Kidney tubule cell (primary cell): ENCODE results near the gene HCAR1.
"Not testable (repeated sequence)": the region's sequence is repeated elsewhere in the genome, so short reads cannot be mapped to it uniquely, and the experiment has no call there.

ENCODE experiments used
- DNase-seq: peaks from one replicate; pipeline ENCODE4 v3.0.0-alpha.2; 2018; ENCODE audit warnings: low spot score

The HCAR1 gene

GRCh38 chr12:122730215-122731014 is at the start of gene HCAR1:
HCAR1 (minus strand) TSS chr12:122730844; CDS start chr12:122730339, 505 bp downstream.
- peak; percentile 62 for DNase-seq

GRCh38 chr12:122757568-122757967 is 26.9 kb upstream of the HCAR1 start:
- no peak for DNase-seq

- no peak for DNase-seq
Measured at GRCh38 chr12:122754790-122755189, 24.1 kb upstream of the HCAR1 start.

GRCh38 chr12:122753319-122753650 is 22.6 kb upstream of the HCAR1 start:
- DNase-seq: peak; percentile 53

GRCh38 chr12:122752464-122753318 is 22.0 kb upstream of the HCAR1 start, which contains the start of gene DENR:
DENR (plus strand) TSS chr12:122752824; CDS start chr12:122753702, 878 bp downstream.
- DNase-seq: peak; percentile 100

GRCh38 chr12:122750781-122751515 is 20.3 kb upstream of the HCAR1 start:
- not testable (repeated sequence) for DNase-seq

DNA sequence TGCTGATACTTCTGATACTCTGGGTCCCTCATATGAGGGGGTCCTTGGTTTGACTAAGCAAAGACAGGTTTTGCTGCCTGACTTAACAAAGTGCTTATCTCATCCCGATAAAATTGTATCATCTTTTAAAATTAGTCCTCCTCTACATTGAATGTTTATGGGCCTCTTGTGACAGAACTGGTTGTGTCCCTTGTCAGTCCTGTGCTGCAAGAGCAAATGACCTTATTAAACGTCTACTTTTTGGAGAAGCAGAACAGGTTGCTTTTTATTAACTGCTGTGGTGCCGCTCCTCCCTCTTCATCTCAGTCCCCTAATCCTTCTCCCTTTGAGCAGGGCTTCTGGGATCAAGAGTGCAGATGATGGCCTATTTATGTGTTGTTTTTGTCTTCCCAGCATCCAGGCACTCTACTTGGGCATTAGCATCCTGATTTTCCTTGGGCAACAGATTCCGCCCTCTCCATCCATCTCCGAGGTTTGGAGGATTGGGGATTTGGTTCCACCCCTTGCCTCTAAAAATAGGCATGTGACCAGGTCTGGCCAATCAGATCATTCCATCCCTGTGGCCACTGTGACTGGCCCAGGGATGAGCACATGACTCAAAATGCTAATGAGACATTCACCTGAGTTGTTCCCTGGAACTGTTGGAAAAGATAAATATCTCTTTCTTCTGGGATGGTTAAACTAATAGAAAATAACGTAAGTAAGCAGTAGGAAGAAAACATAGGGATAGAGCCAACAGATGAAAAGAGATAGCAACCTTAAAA is 19.1 kb upstream of the HCAR1 start:
- no peak for DNase-seq

DNA sequence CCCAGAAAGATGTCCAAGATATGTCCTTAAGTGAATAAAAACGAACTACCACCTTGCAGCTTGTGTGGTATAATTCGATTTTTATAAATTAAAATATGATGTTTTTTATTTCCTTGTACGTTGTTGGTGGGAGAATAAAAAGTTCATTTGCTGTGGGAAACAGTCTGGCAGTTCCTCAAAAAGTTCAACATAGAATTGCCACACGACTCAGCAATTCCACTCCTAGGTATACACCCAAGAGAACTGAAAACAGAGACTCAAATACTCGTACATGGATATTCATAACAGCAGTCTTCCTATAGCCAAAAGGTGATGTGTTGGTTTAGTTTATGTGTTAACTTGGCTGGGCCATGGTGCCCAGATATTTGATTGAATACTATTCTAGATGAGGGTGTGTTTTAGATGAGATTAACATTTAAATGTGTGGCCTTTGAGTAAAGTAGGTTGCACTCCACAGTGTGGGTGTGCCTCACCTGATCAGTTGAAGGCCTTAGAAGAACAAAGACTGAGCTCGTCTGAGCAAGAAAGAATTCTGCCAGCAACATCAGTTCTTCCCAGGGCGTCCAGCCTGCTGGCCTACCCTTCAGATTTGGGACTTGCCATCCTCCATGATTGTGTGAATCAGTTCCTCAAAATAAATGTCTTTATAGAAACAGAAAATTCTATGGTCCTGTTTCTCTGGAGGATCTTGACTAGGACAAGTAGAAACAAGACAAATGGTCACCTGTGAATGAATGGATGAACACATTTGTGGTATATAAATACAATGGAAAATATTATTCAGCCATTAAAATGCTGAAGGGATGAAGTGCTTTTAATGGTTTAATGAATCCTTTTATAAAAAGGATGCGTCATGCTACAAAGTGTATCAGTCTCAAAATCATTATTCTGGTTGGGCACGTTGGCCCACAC is 16.8 kb upstream of the HCAR1 start:
- DNase-seq: no peak

- DNase-seq: no peak
Measured at GRCh38 chr12:122743895-122744525, 13.4 kb upstream of the HCAR1 start.

DNA sequence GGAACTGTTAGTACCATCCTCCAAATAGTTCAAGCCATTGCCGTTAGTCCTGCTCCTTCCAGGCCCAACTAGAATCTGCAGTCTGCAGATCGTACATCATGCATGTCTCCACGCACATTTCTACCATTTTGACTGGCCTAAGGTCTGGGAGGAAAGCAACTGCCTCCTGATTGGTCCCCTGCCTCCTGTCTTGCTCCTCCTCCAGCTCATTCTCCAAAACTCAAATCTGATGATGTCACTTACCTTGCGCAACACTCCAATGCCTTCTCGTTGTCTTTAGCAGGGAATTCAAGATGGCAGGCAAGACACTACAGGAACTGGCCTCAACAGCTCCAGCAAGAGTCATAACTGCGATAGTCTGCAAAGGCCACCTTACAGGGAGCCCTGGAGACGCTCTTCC is 9.7 kb upstream of the HCAR1 start:
- no peak for DNase-seq

DNA sequence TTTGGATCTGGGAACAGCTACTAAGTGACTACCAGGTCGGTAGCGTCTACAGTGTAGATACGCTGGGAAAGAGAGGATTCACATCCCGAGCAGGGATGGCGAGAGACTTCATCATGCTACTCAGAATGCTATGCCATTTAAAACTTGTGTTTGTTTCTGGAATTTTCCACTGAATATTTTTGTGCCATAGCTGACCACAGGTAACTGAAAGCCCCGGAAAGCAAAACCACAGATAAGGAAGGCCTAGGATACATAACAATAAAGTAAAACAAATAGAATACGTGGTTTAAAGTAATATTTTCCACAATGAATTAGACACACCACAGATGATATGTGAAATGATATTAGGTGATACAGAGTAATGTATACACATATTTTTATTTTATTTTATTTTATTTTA is 7.9 kb upstream of the HCAR1 start:
- DNase-seq: no peak

- DNase-seq: no peak
Measured at GRCh38 chr12:122732611-122733010, 2.0 kb upstream of the HCAR1 start.

GRCh38 chr12:122732170-122732569 is 1.5 kb upstream of the HCAR1 start:
- no peak for DNase-seq

DNA sequence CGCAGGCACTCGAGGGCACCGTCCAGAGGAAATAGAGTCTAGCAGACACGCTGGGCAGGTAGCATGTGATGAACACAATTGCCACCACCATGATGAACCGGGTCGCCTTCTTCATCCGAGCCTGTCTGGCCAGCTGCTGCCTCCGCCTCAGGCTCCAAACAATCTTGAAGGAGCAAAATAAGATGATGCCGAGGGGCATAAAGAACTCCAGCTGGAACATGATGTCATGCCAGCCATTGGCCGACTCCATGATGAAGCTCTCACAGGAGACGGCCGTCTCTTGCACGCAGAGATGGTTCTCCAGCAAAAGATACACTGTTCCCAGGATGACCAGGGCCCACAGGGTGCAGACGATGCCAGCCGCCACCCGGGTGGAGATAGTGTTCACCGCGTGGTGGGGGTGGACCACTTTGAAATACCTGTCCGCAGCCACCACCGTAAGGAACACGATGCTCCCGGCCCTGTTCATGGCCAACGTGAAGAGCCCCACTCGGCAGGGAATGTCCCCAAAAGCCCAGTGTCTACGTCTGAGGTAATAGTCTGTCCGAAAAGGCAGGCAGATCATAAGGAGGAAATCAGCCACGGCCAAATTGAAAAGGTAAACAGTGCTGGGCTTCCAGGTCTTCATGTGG is 945 bp downstream of the HCAR1 start:
- DNase-seq: no peak

- peak; percentile 89 for DNase-seq
Measured at GRCh38 chr12:122726080-122726558, 4.5 kb downstream of the HCAR1 start.

DNA sequence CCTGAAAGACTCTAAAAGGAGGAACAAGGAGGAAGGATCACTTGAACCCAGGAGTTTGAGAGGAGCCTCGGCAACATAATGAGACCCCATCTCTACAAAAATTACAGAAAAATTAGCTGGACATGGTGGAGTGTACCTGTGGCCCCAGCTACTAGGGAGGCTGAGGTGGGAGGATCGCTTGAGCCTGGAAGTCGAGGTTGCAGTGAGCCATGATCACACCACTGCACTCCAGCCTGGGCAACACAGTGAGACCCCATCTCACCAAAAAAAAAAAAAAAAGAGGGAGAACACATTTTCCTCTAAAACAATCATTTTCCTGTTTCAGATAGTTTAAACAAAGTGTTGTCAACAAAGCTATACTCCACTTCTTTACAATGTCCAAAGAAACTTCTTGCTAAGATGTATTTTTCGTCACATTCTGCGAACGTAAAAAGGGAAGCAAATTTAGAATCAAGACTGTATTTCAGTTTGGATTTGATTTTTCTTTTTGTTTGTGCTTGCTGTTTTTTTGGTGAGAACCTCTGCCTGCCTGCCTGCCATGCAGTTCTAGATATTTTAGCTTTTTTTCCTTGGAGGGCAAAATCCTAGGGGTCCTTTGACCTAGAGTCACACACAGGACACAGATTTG is 5.1 kb downstream of the HCAR1 start:
- DNase-seq: no peak

DNA sequence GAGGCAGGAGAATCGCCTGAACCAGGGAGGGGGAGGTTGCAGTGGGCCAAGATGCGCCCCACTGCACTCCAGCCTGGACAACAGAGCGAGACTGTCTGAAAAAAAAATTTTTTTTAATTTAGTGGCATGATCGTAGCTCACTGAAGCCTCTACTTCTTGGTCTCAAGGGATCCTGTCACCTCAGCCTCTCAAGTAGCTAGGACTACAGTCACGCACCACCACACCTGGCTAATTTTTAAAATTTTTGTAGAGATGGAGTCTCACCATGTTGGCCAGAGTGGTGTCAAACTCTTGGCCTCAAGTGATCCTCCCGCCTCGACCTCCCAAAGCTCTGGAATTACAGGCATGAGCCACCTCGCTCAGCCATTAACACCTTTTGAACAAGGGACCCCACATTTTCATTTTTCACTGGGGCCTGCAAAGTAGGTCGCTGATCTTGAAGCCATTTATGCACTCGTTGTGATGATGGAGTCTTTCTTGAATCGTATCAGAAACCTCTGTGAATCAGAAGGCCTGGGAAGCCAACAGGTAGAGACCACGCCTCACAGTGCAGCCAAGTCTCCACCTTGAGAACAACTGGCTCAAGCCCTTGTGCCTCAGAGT is 5.9 kb downstream of the HCAR1 start:
- DNase-seq: peak; percentile 41

- DNase-seq: no peak
Measured at GRCh38 chr12:122722387-122722786, 8.3 kb downstream of the HCAR1 start.
